Posterior cingulate gyrus (tissue), 11 donors: ENCODE measurements around the gene PHACTR1.
"Not testable (repeated sequence)": the region's sequence is repeated elsewhere in the genome, so short reads cannot be mapped to it uniquely, and the experiment has no call there.

Experiments
- DNase-seq, 10 donors: peaks; one replicate each; pipeline versions ENCODE4 v3.0.0 to v3.0.0-alpha.2; 2020 to 2021; ENCODE audit warnings: mixed read lengths in 3 of 10
- intact Hi-C: fragments of 100-400 bp; cut with DNase I; formaldehyde crosslinking; loops from one replicate; pipeline ENCODE4 v1.15.1; 2023

The PHACTR1 gene

DNA sequence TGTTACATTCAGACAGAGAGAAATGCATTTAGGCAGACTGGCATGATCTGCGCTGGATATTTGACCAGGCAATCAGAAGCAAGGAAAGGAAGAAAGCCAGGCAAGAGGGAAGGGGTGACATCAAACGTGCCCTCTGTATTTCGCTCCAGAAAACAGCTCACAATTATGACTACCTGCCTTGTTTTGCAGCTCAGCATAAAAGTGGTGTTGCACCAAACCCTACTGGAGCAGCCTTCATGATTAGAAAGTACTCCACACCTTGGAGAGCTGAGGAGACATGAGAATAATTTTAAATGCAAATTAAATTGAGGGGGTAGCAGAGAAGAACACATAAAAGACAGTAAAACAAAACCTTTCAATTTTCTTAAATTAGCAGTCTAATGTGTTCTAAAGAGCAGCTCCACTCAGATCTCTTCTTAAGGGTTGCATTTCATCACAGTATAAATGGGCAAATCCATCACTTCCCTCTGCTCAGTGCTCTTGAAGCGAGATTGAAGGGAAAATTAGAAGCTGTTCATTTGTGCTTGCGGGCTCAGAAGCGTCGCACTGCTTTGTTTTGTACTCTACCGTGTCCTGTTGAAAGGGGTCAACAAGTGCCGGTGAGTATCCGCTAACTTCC is at the start of gene PHACTR1:
Gene PHACTR1 (plus strand): TSS at position 470 of the 619 bp plus-strand sequence.
- no peak for DNase-seq
- intact Hi-C loops: no loop called here

DNA sequence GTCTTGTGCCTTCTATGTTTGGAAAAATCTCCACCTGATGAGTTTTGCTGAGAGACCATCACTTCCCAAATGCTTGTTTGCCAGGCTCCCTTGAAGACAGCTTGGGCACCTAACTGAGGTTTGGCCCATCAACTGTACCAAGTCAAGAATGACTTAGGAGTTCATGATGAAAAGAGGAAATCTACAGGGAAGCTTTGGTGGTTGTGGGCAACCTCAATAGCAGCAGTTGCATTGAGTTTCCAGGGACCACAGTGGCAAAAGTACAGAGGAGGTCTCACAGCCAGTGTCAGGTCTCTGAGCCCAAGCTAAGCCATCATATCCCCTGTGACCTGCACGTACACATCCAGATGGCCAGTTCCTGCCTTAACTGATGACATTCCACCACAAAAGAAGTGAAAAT is 49.7 kb upstream of the PHACTR1 start:
- intact Hi-C loops: no loop called here

DNA sequence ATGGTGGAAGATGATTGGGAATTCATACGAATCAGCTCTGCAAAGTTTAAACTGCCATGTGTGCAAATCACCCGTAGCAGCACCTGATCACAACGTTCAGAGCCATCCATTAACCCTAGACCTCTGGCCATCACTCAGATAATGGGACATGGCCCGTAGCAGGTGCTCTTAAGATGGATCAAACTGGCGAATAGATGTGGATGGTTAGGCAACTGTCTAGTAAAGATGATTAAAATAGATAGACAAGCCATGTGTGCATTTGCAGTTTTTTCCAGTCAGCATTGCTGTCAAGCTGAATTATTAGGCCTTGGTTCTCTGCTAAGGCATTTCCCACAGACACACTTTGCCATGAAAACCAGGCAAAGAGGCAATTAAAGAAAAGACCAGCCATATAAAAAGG is 40.6 kb upstream of the PHACTR1 start:
- intact Hi-C loops: no loop called here
- no peak for DNase-seq

More for the DNA sequence above, 49.7 kb upstream of the PHACTR1 start:
- no peak for DNase-seq

DNA sequence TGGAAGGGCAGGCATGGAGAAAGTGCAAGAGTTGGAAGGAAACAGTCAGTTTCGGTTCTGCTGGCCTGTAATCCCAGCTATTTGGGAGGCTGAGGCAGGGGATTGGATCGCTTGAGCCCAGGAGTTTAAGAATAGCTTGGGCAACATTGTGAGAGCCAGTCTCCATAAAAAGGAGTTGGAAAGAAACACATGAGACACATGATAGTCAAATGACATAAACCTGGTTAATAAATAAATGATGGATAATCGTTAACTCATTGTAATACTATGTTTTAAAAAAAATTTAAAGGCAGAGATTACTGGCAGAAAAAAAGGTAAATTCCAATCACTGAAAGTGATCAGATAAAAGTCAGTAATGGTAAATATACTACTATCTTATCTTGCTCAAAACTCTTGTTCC is 37.2 kb upstream of the PHACTR1 start:
- intact Hi-C loops: no loop called here
- DNase-seq: no peak

DNA sequence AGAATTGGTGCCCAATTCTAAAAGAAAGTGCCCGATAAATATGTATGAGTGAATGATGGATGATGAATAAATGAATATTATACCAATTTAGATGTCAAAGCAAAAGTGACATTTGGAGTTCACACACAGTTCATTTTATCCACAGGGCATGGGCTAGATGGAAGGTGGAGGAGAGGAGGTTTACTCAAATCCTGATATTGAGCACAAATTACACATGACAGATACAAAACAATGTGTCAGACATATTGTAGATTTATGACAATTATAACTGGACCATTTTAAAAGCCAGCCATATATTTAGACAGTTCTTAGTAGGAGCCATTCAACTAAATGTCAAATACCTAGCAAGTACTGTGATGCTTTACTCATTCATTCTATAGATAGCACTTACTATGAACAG is 23.4 kb upstream of the PHACTR1 start:
- no peak for DNase-seq
- intact Hi-C loops: no loop called here

DNA sequence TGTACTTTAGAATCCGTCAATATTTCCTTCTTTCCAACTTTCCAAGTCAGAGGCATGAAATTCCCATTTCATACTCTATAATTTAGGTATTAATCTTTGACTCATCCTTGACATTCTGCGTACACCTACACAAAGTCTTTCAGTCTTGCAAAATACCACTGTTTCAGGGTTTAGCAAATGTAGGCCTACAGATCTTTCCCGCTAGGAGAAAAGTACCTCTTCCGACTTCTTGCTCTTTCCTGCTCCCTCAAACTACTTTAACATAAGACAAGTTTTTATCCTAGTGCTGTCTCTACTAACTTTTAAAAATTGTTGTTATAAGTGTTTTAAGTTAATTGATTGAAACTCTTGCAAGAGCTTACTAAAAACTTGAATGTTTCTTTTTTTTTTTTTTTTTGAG is 18.3 kb upstream of the PHACTR1 start:
- intact Hi-C loops: no loop called here
- DNase-seq: no peak

DNA sequence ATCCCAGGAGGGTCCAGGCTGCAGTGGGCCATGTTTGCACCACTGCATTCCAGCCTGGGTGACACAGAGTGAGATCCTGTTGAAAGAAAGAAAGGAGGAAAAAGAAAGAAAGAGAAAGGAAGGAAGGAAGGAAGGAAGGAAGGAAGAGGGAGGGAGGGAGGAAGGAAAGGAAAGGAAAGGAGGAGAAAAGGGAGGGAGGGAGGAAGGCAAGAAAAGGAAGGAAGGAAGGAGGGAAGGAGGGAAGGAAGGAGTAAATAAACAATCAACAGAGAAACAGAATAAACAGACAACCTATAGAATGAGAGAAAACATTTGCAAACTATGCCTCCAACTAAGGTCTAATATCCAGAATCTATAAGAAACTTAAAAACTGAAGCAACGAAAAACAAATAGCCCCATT is 11.6 kb upstream of the PHACTR1 start:
- intact Hi-C loops: no loop called here
- no peak for DNase-seq

DNA sequence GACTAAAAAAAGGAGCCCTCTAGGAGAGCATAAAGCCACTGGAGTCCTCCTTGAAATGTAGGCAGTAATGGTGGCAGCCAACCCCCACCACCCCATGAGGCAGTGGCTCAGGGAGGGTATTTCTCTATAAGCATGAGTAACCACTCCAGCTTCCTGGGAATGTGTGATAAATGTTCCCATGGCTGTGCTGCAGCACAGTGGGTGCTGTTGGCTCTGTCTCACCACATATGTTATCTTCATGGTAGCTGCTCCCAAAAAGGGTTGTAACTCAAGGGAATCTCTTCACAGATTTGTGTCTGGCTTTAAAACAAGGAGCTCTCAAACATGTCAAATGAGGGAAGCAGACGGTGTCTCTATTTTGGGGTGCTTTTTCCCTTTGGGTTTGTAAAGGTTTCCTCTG is 7.5 kb upstream of the PHACTR1 start:
- DNase-seq: peak in 6 of 10 donors; percentile 11 to 88 (median 60)
- intact Hi-C loops: no loop called here

DNA sequence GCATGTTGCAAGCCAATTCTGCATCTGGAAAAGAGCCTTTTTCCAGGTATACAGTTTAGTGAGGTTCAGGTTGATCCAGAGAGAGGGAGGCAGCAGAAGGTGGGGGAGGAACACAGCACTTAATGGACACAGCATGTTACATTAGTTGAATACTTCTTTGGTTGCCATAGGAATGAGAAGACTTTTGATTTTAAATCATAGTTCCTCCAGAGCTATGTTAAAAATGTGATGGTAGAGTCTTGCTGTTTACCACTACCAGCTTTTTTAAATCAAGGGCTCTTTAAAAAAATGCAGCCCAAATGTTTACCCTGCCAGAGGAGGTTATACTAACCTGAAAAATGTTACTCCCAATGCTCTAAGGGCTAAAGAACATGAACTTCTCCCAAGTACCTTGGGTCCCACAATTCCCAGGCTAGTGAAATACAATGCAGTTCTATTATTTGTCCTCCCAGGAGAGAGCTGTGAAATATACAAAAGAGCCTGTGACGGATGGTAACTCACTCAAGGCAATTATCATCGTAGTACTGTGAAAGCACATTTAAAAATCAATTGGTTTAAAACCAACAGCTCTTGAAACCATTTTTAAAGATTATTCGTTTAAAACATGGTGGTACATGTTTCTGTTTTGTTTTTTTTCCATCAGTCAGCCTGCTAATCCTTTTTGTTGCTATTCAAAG is 6.9 kb upstream of the PHACTR1 start:
- no peak for DNase-seq
- intact Hi-C loops: no loop called here

DNA sequence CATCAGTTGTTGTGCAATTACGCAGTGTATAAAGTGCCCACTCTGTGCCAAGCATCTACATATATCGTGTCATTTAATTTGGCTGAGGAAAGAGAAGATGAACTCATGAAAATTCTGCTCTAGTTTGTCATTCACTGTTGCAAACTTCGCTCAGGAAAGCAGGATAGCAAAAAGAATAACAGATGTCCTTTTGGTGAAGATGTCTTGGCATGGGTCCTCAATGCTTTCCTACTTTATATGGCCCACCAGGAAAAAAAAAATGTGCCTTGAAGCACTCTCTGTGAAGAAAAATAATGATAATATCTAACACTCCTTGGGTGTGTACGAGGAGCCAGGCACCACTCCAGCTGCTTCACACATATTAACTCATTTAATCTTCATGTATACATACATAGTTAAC is 5.6 kb upstream of the PHACTR1 start:
- intact Hi-C loops: no loop called here
- no peak for DNase-seq

DNA sequence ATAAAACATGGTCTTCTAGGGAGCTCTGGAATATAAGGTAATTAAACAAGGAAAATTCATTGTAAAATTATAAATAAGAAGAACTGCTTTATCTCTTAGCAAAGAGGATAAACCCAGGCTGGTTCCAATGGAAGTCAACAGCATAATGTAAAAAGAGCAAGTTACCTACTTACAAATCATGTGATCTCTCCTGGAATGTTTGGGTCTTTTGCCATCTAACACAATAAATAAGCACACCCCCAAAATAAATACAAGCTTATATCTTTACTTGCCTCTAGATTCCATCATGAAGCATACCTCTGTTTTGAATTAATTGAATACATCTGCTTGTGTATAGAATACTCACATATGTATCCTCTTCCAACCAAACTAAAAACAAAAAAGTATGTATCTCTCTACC is 2.5 kb upstream of the PHACTR1 start:
- DNase-seq: no peak
- intact Hi-C loops: no loop called here

DNA sequence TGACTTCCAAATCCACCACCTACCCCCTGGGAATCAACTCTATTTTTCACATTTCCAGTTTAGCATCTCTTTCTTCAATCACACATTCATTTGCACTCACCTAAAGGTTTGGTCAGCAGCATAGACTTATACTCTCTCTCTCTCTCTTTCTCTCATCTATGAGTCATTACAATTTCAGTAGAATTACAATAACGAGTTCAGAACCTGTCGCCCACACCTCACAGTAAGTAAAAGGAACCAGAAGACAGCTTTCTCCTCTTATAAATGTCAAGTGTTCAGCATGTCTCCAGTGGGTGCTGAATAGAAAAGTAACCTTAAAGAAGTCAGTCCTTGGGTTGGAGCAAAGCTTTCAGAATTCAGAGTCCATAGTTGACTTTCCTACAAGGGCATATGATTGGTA is 1.1 kb upstream of the PHACTR1 start:
- DNase-seq: no peak
- intact Hi-C loops: no loop called here

DNA sequence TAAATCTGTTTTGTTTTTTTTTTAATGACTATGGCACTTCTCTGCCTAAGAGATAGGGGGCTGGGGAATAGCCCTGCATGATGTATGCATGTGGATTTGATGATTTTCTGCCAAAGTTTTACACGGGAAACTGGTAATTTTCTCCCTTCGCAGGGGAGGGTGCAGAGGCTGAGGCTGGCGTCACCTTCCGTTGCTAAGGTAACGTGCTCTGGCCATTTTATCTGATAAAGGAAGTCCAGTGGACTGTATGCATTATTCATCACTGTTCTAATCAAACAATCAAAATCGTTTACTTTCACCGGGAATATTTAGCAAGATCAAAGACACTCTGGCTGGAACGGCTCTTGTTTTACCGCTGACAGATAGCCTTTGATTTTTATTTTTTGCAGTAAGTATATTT is 789 bp downstream of the PHACTR1 start:
- intact Hi-C loops: no loop called here
- peak in 2 of 10 donors; percentile 78 to 80 for DNase-seq

DNA sequence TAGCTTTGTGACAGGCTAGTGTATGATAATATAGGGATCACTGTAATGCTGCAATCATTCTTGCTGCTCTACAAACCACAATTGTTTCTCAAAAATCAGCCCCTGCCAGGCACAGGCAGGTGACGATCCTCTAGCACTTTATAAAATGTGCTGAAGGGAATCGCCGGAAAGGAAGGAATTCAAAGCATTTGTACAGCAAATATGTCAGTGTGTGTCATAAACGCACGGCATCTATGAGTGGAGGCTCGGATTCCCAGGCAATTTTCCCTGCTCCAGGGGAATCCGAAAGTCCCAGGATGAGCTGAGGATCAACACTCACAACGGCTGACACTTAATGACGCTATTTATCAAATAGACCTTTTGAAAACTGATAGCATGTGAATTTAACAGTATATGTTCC is 1.4 kb downstream of the PHACTR1 start:
- intact Hi-C loops: no loop called here
- DNase-seq: no peak

DNA sequence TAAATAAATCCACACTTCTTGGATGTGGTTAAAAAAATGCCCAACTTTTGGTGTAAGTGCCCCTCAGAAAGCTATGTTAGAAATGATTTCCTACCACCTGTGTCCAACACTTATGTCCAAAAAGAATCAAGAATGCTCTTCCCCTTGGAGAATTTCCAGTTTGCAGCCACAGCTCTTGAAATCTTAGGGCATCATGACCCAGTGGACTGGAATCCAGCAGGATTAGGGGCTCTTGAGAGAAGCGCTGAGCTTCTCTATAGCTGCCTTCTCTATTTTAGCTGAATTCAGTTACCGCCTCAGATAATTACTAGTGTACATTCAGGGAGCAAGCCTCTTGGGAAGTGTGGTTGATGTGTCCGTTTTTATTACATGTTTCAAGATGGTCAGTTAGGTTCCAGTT is 2.5 kb downstream of the PHACTR1 start:
- intact Hi-C loops: no loop called here
- no peak for DNase-seq

DNA sequence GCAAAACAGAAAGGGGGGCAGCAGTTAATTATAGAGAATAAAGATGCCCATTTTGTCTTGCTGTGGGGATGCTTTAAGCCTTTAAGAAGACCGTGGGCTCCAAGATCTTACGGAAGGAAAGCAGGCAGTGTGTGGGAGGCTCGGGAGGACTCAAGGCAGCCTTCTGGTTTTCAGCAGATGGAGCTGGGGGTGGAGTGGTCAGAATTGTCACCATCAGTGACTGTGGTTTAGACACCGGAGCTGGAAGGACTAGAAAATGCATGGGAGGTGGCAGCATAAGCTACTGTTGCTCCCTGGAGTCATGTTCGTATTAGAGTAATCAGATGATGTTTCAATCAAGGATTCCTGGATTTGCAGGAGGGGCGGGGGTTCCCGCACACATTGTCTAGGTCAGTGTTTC is 3.7 kb downstream of the PHACTR1 start:
- intact Hi-C loops: no loop called here
- peak in 8 of 10 donors; percentile 28 to 92 (median 57) for DNase-seq

DNA sequence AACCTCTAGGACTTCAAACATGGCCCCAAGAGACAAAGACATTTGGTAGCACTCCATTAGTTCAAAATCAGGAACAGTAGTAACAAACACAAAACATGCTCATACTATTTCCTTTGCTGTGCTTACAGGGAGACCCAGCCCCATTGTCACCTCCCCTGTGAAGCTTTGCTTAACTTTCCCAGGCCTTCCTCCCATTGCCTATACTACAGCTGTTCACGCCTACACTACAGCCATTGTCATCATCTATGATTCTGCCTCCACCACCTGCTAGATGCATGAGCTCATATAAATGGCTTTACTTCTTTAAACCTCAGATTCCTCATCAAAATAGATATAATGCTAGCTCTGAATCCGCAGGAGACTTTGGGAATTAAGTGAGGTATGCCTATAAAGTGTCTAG is 8.7 kb downstream of the PHACTR1 start:
- intact Hi-C loops: no loop called here

DNA sequence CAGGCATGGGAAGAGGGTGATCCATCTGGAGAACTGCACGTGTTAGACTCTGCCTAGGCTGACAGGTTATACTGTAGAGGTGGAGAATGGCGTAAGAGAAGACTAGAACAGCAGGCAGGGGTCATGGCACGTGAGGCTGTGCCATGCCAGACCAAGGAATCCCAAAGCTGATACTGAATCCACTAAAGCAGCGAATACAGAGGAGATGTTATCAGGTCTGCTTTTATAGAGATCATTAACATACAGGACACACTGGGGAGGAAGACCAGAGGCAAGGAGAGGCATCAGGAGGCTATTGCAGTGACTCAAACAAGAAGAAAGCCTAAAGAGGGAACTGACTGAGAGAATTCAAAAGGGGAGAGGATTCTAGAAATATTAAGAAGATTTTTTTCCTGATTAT is 12.9 kb downstream of the PHACTR1 start:
- intact Hi-C loops: no loop called here
- DNase-seq: no peak

More for the DNA sequence above, 8.7 kb downstream of the PHACTR1 start:
- no peak for DNase-seq

DNA sequence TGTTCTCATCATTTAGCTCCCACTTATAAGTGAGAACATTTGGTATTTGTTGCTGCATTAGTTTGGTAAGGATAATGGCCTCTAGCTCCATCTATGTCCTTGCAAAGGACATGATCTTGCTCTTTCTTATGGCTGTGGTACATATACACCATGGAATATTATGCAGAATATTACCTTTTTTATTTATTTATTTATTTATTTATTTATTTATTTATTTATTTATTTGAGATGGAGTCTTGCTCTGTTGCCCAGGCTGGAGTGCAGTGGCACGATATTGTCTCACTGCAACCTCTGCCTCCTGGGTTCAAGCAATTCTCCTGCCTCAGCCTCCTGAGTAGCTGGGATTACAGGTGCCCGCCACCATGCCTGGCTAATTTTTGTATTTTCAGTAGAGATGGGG is 14.2 kb downstream of the PHACTR1 start:
- DNase-seq, intact Hi-C loops: not testable (repeated sequence)

DNA sequence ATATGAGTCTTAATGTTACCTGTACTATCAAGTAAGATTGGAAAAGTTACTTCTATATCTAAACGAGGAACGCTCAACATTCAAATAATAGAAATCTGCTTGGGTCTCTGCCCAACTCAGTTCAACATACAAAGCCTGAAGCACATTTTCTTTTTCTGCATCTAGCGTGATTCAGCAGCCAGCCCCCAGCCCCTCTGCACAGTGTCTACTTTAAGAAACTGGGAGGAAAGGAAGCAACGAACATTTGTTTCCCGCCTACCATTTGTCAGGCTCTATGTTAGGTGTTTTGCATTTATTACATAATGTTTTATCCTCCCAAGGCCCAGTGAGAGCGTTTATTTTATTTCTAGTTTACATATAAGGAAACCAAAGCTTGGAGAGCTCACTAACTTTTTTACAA is 17.3 kb downstream of the PHACTR1 start:
- intact Hi-C loops: no loop called here
- DNase-seq: no peak

DNA sequence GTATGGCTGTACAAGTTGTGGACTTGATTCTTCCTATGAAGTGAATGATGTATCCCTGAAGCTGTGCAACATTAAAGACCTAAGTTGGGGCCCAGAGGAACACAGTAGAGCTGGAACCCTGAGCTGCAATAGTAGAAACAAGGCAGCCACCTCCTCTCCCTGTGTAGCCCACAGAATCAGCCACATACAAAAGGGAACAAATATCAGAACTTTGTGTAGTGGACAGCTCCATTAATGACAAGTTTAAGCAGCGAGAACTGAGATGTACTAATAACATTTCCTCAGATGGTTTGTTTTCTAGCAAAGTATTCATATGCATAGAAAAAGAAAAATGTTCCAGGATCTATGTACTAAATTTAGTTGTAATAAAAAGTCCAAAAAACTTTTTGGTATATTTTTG is 19.2 kb downstream of the PHACTR1 start:
- no peak for DNase-seq
- intact Hi-C loops: no loop called here

DNA sequence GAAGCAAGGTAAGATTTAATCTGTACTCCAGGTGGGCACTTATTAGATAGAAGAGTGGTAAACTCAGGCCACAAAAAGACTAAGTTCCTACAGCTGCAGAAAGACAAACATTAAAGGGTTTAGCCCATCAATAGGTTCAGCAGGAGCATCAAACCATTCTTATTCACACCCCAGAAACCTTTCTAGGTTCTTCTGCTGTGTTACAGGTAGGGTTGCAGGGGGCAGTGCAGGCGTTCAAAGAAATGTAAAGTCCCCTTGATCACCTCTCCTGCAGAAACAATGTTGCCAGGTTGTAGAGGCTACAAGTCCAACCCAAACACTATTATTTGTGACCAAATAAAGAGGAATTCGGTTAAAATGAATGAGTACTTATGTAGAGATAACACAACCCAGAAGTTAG is 31.8 kb downstream of the PHACTR1 start:
- intact Hi-C loops: no loop called here
- DNase-seq: no peak
